K562 (cell line): ENCODE data around the gene ROPN1L. TPM values are rescaled to one million over a fixed set of nuclear protein-coding genes. Genes with fewer than 3 reads are reported as not detected.

ENCODE experiments used
- ATAC-seq: fragments of 200-7000 bp; cut with Tn5 transposase; 3 replicates; pipeline ENCODE4 v1.9.1; 2020; ENCODE audit warnings: moderate library complexity
- BruUV-seq: library from RNA; stranded (reverse); fragments of 400-500 nt; replicated peaks from 2 replicates; lab custom pipeline; 2021; lab: Mats Ljungman, UMichigan
- CTCF ChIA-PET: fragments of 300-600 bp; formaldehyde crosslinking; extraction: SDS; loops from one replicate; lab custom pipeline; 2021; ENCODE audit warnings: low intra/inter-chr PET ratio; lab: Yijun Ruan, JAX
- POLR2A ChIA-PET: fragments of 300-600, 350-650 bp; sonication (Branson Sonifier 250); formaldehyde crosslinking; extraction: SDS; loops from one replicate; lab custom pipeline; 2021; ENCODE audit warnings: antibody characterized with exemption, inconsistent platforms; lab: Yijun Ruan, JAX
- DNase-seq, 4 experiments: peaks; one replicate each; pipeline versions ENCODE4 v3.0.0 to v3.0.0-alpha.2; 2011 to 2018; ENCODE audit warnings: low spot score in 3 of 4, mixed read lengths in 3 of 4; ENCODE audit errors: extremely low read depth in 1 of 4
- FAIRE-seq: peaks from 2 replicates; lab custom pipeline; 2011; peaks lifted over from hg19 to GRCh38; lab: Jason Lieb, UNC
- H2AFZ ChIP-seq: 2 replicates; pipeline ENCODE4 v1.6.0; 2011; ENCODE audit warnings: low read depth, low read length, control low read depth, inconsistent platforms
- H3K27ac ChIP-seq: fragments of 200-600 bp; 3 replicates; pipeline ENCODE4 v1.8.0; 2011; ENCODE audit warnings: low read depth, mild to moderate bottlenecking, control low read depth, inconsistent platforms, low read length, moderate library complexity, mixed read lengths; ENCODE audit errors: extremely low read depth
- H3K27me3 ChIP-seq, 2 experiments: fragments of 300-600 bp in 1 of 2; 2 replicates in 1 of 2; 3 replicates in 1 of 2; pipeline versions ENCODE4 v1.6.0 to v1.8.0; 2011; ENCODE audit warnings: inconsistent platforms in 2 of 2, low read length in 2 of 2, mild to moderate bottlenecking in 1 of 2, mixed read lengths in 1 of 2, moderate library complexity in 1 of 2; ENCODE audit not compliant: control insufficient read depth in 2 of 2, insufficient read depth in 2 of 2
- H3K36me3 ChIP-seq: fragments of 300-600 bp; 3 replicates; pipeline ENCODE4 v1.8.0; 2011; ENCODE audit warnings: mild to moderate bottlenecking, low read length, inconsistent platforms; ENCODE audit not compliant: control insufficient read depth, insufficient read depth
- H3K4me1 ChIP-seq, 2 experiments: fragments of 200-600 bp in 1 of 2; replicated peaks in 1 of 2; 2 replicates in 1 of 2; 3 replicates in 1 of 2; pipeline versions ENCODE4 v1.5.1 to v1.8.0; 2011; ENCODE audit warnings: inconsistent platforms in 2 of 2, low read length in 2 of 2, mild to moderate bottlenecking in 1 of 2, mixed read lengths in 1 of 2, moderate library complexity in 1 of 2; ENCODE audit not compliant: control insufficient read depth in 2 of 2, insufficient read depth in 2 of 2
- H3K4me2 ChIP-seq: 2 replicates; pipeline ENCODE4 v1.6.1; 2011; ENCODE audit warnings: low read length, control low read depth, inconsistent platforms, mixed read lengths; ENCODE audit not compliant: insufficient read depth
- H3K4me3 ChIP-seq: fragments of 200-600 bp; sonication (generic), shearing (Covaris generic); 2 replicates; pipeline ENCODE4 v1.5.1; 2016; ENCODE audit warnings: control low read depth, inconsistent platforms
- H3K79me2 ChIP-seq: fragments of 200-600 bp; 3 replicates; pipeline ENCODE4 v1.8.0; 2011; ENCODE audit warnings: low read length, inconsistent platforms; ENCODE audit not compliant: control insufficient read depth, insufficient read depth
- H3K9ac ChIP-seq, 2 experiments: 2 replicates each; pipeline versions ENCODE4 v1.6.0 to v1.6.1; 2011; ENCODE audit warnings: low read depth in 2 of 2, low read length in 2 of 2, control low read depth in 1 of 2, inconsistent platforms in 1 of 2, mild to moderate bottlenecking in 1 of 2, mixed read lengths in 1 of 2; ENCODE audit not compliant: insufficient read depth in 1 of 2
- H3K9me1 ChIP-seq: one replicate; pipeline ENCODE4 v1.6.0; 2011; ENCODE audit warnings: inconsistent platforms, mild to moderate bottlenecking, low read length, moderate library complexity; ENCODE audit not compliant: control insufficient read depth, insufficient read depth
- H3K9me3 ChIP-seq: replicated peaks from 2 replicates; pipeline ENCODE4 v1.5.1; 2011; ENCODE audit warnings: low read depth, low read length, inconsistent platforms; ENCODE audit not compliant: control insufficient read depth, insufficient read depth
- H4K20me1 ChIP-seq: replicated peaks from 2 replicates; pipeline ENCODE4 v1.6.1; 2011; ENCODE audit warnings: low read length, inconsistent platforms, mixed read lengths; ENCODE audit not compliant: control insufficient read depth, insufficient read depth
- CHAMP1 ChIP-seq: fragments of 450-650 bp; IDR thresholded peaks from 2 replicates; pipeline ENCODE4 v1.6.1; 2016; ENCODE audit warnings: mild to moderate bottlenecking
- CSDE1 ChIP-seq, 2 experiments: fragments of 450-650 bp; IDR thresholded peaks; 2 replicates each; pipeline ENCODE4 v1.6.1; 2016; ENCODE audit warnings: mild to moderate bottlenecking in 1 of 2
- TAF7 ChIP-seq: fragments of 450-650 bp; IDR thresholded peaks from 2 replicates; pipeline ENCODE4 v1.6.1; 2016; ENCODE audit warnings: missing genetic modification characterization, missing compliant biosample characterization
- XRCC4 ChIP-seq: IDR thresholded peaks from one replicate; pipeline ENCODE4 v1.6.1; 2011; ENCODE audit not compliant: insufficient read depth, insufficient read length; ENCODE audit errors: extremely low read depth
- ZFX ChIP-seq: sonication (generic); formaldehyde crosslinking; IDR thresholded peaks from 2 replicates; pipeline ENCODE4 v1.8.0; 2022; ENCODE audit warnings: mild to moderate bottlenecking, missing genetic modification reagents, moderate library complexity
- ZNF143 ChIP-seq: sonication (generic); formaldehyde crosslinking; IDR thresholded peaks from 2 replicates; pipeline ENCODE4 v1.9.0; 2022; ENCODE audit warnings: mild to moderate bottlenecking, missing genetic modification reagents
- ZNF384 ChIP-seq: IDR thresholded peaks from 2 replicates; pipeline ENCODE4 v1.6.1; 2012; ENCODE audit warnings: low read depth, low read length, improper control_type of control experiment
- ZNF766 ChIP-seq: fragments of 200-800 bp; sonication (Bioruptor generic); conservative IDR thresholded peaks from 2 replicates; pipeline ENCODE4 v1.6.1; 2016; ENCODE audit warnings: missing genetic modification characterization, missing compliant biosample characterization
- WGBS: fragments of 100-300 bp; shearing (Covaris generic); methylation state at CpG from one replicate; pipeline ENCODE4 v1.1.6; 2016; ENCODE audit warnings: low coverage, mixed read lengths; ENCODE audit not compliant: insufficient coverage; ENCODE audit errors: missing lambda C conversion rate; 5-methylcytosine and 5-hydroxymethylcytosine counted together
- in situ Hi-C: fragments of 300-500 bp; cut with MboI; formaldehyde crosslinking; loops from 4 replicates; pipeline ENCODE4 v1.15.0; 2018; ENCODE audit warnings: inconsistent platforms, mixed read lengths
- intact Hi-C: fragments of 100-400 bp; cut with micrococcal nuclease; formaldehyde crosslinking; loops from 2 replicates; pipeline ENCODE4 v1.14.2; 2022
- polyA plus RNA-seq, 8 experiments: library from polyadenylated mRNA; depleted of rRNA in 4 of 8; stranded (reverse) in 5 of 8; unstranded in 3 of 8; fragments of >200 nt; fragmentation: Nextera tagmentation in 2 of 8; fragmentation: Illumina TruSeq in 1 of 8; extraction: Ambion mirVana in 2 of 8; extraction: Trizol in 1 of 8; gene quantifications; 2 replicates each; pipeline versions ENCODE4 v1.2.1 to v1.2.3, GENCODE V29; 2011 to 2014; ENCODE audit warnings: inconsistent platforms in 1 of 8, missing spikeins in 1 of 8
- total RNA-seq, 7 experiments: library from RNA; depleted of rRNA in 6 of 7; stranded (reverse); fragments of >200 nt in 6 of 7; fragmentation: Illumina TruSeq in 2 of 7; extraction: Trizol in 2 of 7; gene quantifications; 2 replicates each; pipeline versions ENCODE4 v1.2.1 to v1.2.3, GENCODE V29; 2011 to 2021; ENCODE audit warnings: low replicate concordance in 1 of 7
- TF ChIP-seq, protein P1 (sequence below): sonication (generic); formaldehyde crosslinking; IDR thresholded peaks from 2 replicates; pipeline ENCODE4 v1.9.0; 2022; ENCODE audit warnings: mild to moderate bottlenecking, missing genetic modification reagents
- TF ChIP-seq, protein P2 (sequence below): fragments of 250-450 bp; sonication (Bioruptor Pico); IDR thresholded peaks from 2 replicates; pipeline ENCODE4 v1.5.0; 2020; ENCODE audit warnings: mild to moderate bottlenecking, borderline replicate concordance
- TF ChIP-seq, protein P3 (sequence below): fragments of 450-650 bp; IDR thresholded peaks from 2 replicates; pipeline ENCODE4 v1.6.1; 2018; ENCODE audit warnings: mild to moderate bottlenecking, low read depth; ENCODE audit not compliant: partially characterized antibody

Gene ROPN1L
- total and polyA plus RNA-seq, 9 of the 15 experiments (the other 6 are each of a cell fraction or from before 2014, with no cell fraction given) = 0.04 to 0.85 (median 0.24) TPM; not detected in 3

GRCh38 chr5:10485897-10486296, 44.2 kb downstream of the ROPN1L start:
- Histone ChIP-seq H3K9ac (no peak overlapping the region), H3K36me3 (no peaks in the 10 kb centered on the region), H3K4me1 (peaks cover 13 to 16% of the 10 kb centered on the region in 2 experiments), H3K79me2 (no peaks in the 10 kb centered on the region), H3K9me3 (no peaks in the 10 kb centered on the region), H4K20me1 (no peaks in the 10 kb centered on the region), H2AFZ (no peak overlapping the region), H3K9me1 (no peaks in the 10 kb centered on the region), H3K27me3 (peaks cover 34 to 55% of the 10 kb centered on the region in 2 experiments), H3K27ac (no peak overlapping the region), H3K4me3 (no peak overlapping the region), H3K4me2 (no peak overlapping the region)
- 64% methylated on average over 10 of the region's 10 CpGs for WGBS
- no peak for DNase-seq
- in situ Hi-C loops = no loop called here
- TF ChIP-seq ZNF766 = no peak
- TF ChIP-seq TAF7 (tag) = no peak
- TF ChIP-seq, protein P1, sequence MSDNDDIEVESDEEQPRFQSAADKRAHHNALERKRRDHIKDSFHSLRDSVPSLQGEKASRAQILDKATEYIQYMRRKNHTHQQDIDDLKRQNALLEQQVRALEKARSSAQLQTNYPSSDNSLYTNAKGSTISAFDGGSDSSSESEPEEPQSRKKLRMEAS (CRISPR knock-in tag) = 0 out of 2 replicates have a peak, but pooled peaks have one; percentile 6
- no peak for TF ChIP-seq XRCC4
- TF ChIP-seq, protein P2, sequence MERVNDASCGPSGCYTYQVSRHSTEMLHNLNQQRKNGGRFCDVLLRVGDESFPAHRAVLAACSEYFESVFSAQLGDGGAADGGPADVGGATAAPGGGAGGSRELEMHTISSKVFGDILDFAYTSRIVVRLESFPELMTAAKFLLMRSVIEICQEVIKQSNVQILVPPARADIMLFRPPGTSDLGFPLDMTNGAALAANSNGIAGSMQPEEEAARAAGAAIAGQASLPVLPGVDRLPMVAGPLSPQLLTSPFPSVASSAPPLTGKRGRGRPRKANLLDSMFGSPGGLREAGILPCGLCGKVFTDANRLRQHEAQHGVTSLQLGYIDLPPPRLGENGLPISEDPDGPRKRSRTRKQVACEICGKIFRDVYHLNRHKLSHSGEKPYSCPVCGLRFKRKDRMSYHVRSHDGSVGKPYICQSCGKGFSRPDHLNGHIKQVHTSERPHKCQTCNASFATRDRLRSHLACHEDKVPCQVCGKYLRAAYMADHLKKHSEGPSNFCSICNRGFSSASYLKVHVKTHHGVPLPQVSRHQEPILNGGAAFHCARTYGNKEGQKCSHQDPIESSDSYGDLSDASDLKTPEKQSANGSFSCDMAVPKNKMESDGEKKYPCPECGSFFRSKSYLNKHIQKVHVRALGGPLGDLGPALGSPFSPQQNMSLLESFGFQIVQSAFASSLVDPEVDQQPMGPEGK = no peak
- TF ChIP-seq CSDE1 (IDR thresholded peaks at IDR 0.05) = no peak
- TF ChIP-seq ZNF384 = no peak
- TF ChIP-seq, protein P3, sequence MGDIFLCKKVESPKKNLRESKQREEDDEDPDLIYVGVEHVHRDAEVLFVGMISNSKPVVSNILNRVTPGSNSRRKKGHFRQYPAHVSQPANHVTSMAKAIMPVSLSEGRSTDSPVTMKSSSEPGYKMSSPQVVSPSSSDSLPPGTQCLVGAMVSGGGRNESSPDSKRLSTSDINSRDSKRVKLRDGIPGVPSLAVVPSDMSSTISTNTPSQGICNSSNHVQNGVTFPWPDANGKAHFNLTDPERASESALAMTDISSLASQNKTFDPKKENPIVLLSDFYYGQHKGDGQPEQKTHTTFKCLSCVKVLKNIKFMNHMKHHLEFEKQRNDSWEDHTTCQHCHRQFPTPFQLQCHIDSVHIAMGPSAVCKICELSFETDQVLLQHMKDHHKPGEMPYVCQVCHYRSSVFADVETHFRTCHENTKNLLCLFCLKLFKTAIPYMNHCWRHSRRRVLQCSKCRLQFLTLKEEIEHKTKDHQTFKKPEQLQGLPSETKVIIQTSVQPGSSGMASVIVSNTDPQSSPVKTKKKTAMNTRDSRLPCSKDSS = no peak
- TF ChIP-seq ZFX (CRISPR knock-in tag) = 0 out of 2 replicates have a peak, but pooled peaks have one; percentile 28
- TF ChIP-seq CHAMP1 = no peak
- TF ChIP-seq ZNF143 = no peak
- FAIRE-seq = no peak
- CTCF ChIA-PET = no interaction called here
- intact Hi-C loops = no loop called here
- no peak for ATAC-seq
- POLR2A ChIA-PET = interaction anchor here (0.6 kb wide), 1 partner anchor 469 kb away, joined by 3 read pairs; no protein-coding TSS in a partner anchor
- BruUV-seq = no TSS peak
